GM23248 (cell line): ENCODE data around the gene ERI2.

Experiments used
- EZH2 ChIP-seq: fragments of 200-600 bp; sonication (generic); IDR thresholded peaks from 2 replicates; pipeline ENCODE4 v1.6.1; 2018; ENCODE audit warnings: antibody characterized with exemption, mild to moderate bottlenecking; ENCODE audit not compliant: insufficient read depth, poor library complexity, severe bottlenecking
- EZH2phosphoT487 ChIP-seq: fragments of 200-600 bp; sonication (generic); IDR thresholded peaks from 2 replicates; pipeline ENCODE4 v1.6.1; 2018; ENCODE audit warnings: antibody characterized with exemption, moderate library complexity, mild to moderate bottlenecking, low read depth; ENCODE audit not compliant: insufficient read depth

DNA sequence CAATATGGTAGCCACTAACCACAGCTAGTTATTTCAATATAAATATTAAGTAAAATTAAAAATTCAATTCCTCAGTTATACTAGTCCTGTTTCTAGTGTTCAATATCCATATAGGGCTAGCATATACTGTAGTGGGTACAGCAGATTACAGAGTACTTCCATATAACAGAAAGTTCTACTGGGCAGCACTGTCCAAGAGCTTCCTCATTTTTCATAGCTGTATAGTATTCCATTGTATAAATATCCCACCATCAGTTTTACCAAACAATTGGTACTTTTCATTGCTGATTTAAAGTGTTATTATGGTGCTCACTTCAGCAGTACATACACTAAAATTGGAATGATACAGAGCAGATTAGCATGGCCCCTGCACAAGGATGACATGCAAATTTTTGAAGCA lies 22.1 kb downstream of the ERI2 start:
- TF ChIP-seq EZH2 (no peak), EZH2phosphoT487 (no peak)
